Endothelial cell of umbilical vein (primary cell): Measurements from ENCODE around the gene SRGAP1.

Source experiments
- EZH2 ChIP-seq: IDR thresholded peaks from 2 replicates; pipeline ENCODE4 v1.6.1; 2012; ENCODE audit warnings: borderline replicate concordance, low read depth, mild to moderate bottlenecking, moderate library complexity, low read length, inconsistent platforms; ENCODE audit not compliant: severe bottlenecking
- GATA2 ChIP-seq: IDR thresholded peaks from 2 replicates; pipeline ENCODE4 v1.7.0; 2011; ENCODE audit warnings: low read depth, mild to moderate bottlenecking, moderate library complexity, mixed read lengths, low read length; ENCODE audit not compliant: insufficient read length, insufficient read depth
- JUN ChIP-seq: IDR thresholded peaks from 2 replicates; pipeline ENCODE4 v1.6.1; 2011; ENCODE audit warnings: borderline replicate concordance, low read depth; ENCODE audit not compliant: insufficient read length, insufficient read depth
- MYC ChIP-seq: IDR thresholded peaks from one replicate; pipeline ENCODE4 v1.6.1; 2011; ENCODE audit warnings: mild to moderate bottlenecking, low read depth, low read length
- POLR2A ChIP-seq: IDR thresholded peaks from 2 replicates; pipeline ENCODE4 v1.6.1; 2012; ENCODE audit warnings: low read depth, mild to moderate bottlenecking, control low read depth, low read length
- POLR2AphosphoS5 ChIP-seq: IDR thresholded peaks from 2 replicates; pipeline ENCODE4 v1.6.1; 2012; ENCODE audit warnings: low read depth, mild to moderate bottlenecking, control low read depth, low read length, moderate library complexity; ENCODE audit not compliant: insufficient read depth
- TF ChIP-seq, protein P1 (sequence below), 2 donors: IDR thresholded peaks; 1 replicate in 1 of 2; 2 replicates in 1 of 2; pipeline ENCODE4 v1.5.1; 2011; ENCODE audit warnings: low read length in 2 of 2, mild to moderate bottlenecking in 2 of 2, moderate library complexity in 2 of 2, control low read depth in 1 of 2, inconsistent platforms in 1 of 2, low read depth in 1 of 2; ENCODE audit not compliant: insufficient read depth in 1 of 2; ENCODE audit errors: extremely low read depth in 1 of 2
- TF ChIP-seq, protein P2 (sequence below): IDR thresholded peaks from 2 replicates; pipeline ENCODE4 v1.6.1; 2011; ENCODE audit not compliant: insufficient read depth, insufficient read length

DNA sequence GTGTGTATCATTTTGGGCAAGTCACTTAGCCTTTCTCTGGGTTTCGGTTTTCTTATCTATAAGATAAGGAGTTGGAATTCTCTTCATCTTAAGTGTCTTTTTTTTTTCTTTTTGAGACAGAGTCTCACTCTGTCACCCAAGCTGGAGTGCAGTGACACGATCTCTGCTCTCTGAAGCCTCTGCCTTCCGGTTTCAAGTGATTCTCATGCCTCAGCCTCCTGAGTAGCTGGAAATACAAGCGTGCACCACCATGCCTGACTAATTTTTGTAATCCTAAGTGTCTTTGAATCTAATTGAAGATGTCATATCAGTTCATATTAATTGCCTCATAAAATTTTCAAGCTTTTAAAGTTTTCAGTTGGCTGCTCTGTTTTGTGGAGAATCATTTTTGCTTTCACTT is 4.0 kb downstream of the SRGAP1 start:
- no peak for TF ChIP-seq EZH2
- TF ChIP-seq, protein P1, sequence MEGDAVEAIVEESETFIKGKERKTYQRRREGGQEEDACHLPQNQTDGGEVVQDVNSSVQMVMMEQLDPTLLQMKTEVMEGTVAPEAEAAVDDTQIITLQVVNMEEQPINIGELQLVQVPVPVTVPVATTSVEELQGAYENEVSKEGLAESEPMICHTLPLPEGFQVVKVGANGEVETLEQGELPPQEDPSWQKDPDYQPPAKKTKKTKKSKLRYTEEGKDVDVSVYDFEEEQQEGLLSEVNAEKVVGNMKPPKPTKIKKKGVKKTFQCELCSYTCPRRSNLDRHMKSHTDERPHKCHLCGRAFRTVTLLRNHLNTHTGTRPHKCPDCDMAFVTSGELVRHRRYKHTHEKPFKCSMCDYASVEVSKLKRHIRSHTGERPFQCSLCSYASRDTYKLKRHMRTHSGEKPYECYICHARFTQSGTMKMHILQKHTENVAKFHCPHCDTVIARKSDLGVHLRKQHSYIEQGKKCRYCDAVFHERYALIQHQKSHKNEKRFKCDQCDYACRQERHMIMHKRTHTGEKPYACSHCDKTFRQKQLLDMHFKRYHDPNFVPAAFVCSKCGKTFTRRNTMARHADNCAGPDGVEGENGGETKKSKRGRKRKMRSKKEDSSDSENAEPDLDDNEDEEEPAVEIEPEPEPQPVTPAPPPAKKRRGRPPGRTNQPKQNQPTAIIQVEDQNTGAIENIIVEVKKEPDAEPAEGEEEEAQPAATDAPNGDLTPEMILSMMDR (IDR thresholded peaks at IDR 0.05; ENCODE audit: extremely low read depth in 1 of 2, insufficient read depth in 1 of 2, low read depth in 1 of 2, low read length in 2 of 2) = no peak
- TF ChIP-seq JUN = no peak
- TF ChIP-seq POLR2AphosphoS5 = no peak
- TF ChIP-seq POLR2A = no peak
- TF ChIP-seq, protein P2, sequence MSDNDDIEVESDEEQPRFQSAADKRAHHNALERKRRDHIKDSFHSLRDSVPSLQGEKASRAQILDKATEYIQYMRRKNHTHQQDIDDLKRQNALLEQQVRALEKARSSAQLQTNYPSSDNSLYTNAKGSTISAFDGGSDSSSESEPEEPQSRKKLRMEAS = no peak
- no peak for TF ChIP-seq MYC
- TF ChIP-seq GATA2 = no peak
